DMS 273 (cell line): ENCODE measurements around the gene TRAK2.
"Not testable (repeated sequence)": the region's sequence is repeated elsewhere in the genome, so short reads cannot be mapped to it uniquely, and the experiment has no call there.

ENCODE experiments used
- DNase-seq: peaks from one replicate; lab custom pipeline; 2025; ENCODE audit not compliant: unreplicated experiment; lab: John Stamatoyannopoulos, UW

TRAK2 gene

GRCh38 chr2:201419057-201419635 lies 32.1 kb downstream of the TRAK2 start:
- DNase-seq: peak; percentile 18

- no peak for DNase-seq
Observed at GRCh38 chr2:201415149-201415548, 36.1 kb downstream of the TRAK2 start.

GRCh38 chr2:201414099-201415023 lies 36.9 kb downstream of the TRAK2 start:
- no peak for DNase-seq

DNA sequence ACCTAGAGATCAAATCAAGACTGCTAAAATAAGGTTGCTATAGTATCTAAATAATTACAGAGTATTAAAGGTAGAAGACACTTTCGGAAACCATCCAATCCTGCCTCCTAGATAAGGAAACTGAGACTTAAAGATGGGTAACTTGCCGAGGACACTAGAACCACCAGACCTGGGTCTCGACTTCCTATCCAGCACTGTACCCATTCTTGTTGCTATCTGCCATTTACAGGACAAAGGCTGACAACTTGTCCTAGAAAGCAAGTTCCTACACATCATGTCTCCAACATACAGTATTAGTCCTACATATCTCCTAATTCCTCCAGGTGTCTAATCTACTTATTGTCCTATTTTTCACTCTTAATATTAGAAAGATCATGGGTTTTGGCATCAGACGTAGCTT lies 37.7 kb downstream of the TRAK2 start:
- DNase-seq: no peak

DNA sequence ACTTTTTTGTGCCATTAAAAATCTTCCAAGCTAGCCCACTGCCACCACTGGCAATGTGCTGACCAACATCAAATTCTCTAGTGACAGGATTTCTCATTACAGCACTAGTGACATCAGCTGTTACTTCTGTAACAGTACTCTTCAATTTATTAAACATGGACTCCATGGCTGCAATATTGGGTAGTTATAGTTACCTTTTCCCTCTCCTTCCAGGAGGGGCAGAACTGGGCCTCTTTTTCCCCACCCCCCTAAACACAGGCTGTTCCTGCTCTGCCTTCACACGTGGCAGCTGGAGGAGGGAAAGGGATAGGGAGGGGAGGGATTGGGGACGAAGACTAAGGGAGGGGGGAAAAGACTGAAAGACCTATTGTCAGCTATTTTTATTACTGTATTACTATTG lies 38.1 kb downstream of the TRAK2 start:
- peak; percentile 37 for DNase-seq

DNA sequence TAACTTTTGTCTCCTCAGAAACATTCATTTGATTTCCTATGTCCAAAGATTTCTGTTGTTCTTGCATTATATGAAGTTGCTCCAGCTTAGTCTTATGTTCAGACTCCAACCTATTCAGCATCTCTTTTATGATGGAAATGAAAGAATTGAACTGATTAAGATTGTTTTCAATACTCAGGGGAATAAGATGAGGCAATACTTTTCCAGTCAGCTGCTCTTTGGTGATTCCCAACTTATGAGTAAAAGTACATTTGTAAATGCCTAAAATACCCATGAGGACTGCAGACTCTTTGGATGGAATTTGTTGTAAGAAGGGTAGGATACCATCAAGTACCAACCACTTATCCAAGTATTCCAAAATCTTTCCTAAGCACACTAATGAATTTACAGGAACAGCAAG lies 39.8 kb downstream of the TRAK2 start:
- no peak for DNase-seq

DNA sequence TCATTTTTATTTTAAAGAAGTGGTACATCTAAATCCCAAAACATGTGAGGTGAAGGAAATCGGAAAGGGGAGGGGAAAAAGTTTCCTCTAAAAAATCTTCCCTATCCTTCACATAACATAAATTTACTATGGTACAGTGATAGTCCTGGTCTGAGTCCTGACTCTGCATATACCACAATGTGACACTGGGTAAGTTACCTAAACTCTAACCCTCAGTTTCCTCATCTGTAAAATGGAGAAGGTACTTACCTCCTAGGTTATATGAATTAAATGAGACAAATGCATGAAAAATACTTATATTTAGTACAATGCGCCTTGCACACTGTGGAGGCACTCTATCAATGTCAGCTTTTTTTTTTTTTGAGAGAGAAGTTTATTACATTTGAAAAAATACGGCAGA lies 42.3 kb downstream of the TRAK2 start:
- DNase-seq: no peak

GRCh38 chr2:201407265-201407664 lies 44.0 kb downstream of the TRAK2 start:
- peak; percentile 61 for DNase-seq

DNA sequence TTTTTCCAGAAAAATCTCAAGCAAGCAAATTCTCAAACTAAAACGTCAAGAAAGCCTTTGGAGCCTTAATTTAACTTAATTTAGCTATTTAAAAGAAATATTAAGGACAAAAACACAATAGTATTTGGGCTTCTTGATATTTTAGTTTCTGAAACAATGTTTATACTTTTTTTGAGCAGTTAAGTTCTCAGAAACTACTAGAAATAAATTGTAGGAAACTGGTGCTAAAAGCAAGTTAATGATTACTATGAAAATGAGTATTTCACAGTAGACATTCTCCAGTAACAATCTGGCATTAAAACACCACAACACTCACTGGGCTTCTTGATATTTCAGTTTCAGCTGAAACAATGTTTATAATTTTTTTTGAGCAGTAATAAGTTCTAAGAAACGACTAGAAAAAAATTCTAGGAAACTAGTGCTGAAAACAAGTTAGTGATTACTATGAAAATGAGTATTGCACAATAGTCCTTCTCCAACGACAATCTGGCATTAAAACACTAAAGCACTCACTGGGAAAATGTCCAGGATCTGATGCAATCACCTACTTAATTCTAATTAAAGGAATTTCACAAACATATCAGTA lies 45.1 kb downstream of the TRAK2 start:
- peak; percentile 86 for DNase-seq

GRCh38 chr2:201404699-201405280 lies 46.5 kb downstream of the TRAK2 start:
- DNase-seq: peak; percentile 16

- DNase-seq: peak; percentile 59
Observed at GRCh38 chr2:201403880-201404279, 47.4 kb downstream of the TRAK2 start.

DNA sequence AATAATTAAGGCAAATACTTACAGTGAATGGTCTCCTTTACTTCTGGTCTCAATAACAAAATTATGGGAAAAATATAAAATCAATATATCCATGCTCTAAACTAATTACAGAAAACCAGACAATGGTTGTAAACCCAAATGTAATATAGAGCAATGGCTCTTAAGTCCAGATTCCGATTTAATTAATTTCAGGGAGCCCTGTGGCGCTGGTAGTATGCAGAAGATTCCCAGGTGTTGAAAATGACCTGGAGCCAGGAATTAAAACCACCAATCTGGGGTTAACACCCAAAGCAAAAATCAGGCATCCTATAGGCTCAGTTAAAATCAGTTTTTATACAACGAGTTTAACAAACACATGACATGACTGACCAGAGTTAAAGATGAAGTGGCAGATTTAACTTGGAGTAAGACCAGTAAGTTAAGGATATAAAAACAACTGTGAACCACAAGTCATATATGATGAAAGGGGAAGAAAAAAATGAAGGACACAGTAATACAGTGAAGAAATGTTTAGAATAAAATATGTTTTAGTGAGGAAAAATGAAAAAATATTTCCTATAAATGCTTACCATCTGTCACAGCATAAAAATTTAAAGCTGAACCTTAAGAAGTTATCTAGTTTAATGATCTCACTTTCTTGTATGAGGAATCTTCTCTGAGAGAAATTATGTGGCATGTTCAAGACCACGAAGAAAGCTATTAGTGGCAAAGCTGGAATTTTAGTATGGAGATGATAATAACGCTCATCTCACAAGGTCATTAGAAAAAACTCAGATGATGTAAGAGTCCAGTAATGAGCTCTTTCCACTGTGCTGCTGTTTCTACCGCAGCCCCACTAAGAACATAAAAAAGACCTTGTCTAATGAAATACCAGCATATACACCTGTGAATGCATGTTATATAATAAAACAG lies 48.4 kb downstream of the TRAK2 start:
- no peak for DNase-seq

- no peak for DNase-seq
Observed at GRCh38 chr2:201401815-201402214, 49.4 kb downstream of the TRAK2 start.

GRCh38 chr2:201396595-201396994 lies 54.7 kb downstream of the TRAK2 start:
- no peak for DNase-seq

GRCh38 chr2:201383136-201383535 lies 68.1 kb downstream of the TRAK2 start:
- DNase-seq: no peak

GRCh38 chr2:201378496-201379397 lies 72.5 kb downstream of the TRAK2 start:
- DNase-seq: no peak

- DNase-seq: no peak
Observed at GRCh38 chr2:201377218-201377617, 74.0 kb downstream of the TRAK2 start.

DNA sequence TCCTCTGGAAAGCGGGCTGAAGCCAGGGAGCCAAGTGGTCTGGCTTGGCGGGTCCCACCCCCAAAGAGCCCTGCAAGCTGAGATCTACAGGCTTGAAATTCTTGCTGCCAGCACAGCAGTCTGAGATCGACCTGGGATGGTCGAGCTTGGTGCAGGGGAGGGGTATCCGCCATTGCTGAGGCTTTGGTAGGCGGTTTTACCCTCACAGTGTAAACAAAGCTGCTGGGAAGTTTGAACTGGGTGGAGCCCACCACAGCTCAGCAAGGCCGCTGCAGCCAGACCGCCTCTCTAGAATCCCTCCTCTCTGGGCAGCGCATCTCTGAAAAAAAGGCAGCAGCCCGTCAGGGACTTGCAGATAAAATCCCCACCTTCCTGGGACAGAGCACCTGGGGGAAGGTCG lies 81.5 kb downstream of the TRAK2 start:
- DNase-seq: no peak

- DNase-seq: not testable (repeated sequence)
Observed at GRCh38 chr2:201369318-201369717, 81.9 kb downstream of the TRAK2 start.

GRCh38 chr2:201366146-201366545 lies 85.1 kb downstream of the TRAK2 start:
- DNase-seq: no peak
